ENCODE data around the gene MAZ. TPM values are rescaled to one million over a fixed set of nuclear protein-coding genes. Genes with fewer than 3 reads are reported as not detected.

The MAZ gene
- total RNA-seq, 1 experiment from 2014 or later, result 426 TPM

DNA sequence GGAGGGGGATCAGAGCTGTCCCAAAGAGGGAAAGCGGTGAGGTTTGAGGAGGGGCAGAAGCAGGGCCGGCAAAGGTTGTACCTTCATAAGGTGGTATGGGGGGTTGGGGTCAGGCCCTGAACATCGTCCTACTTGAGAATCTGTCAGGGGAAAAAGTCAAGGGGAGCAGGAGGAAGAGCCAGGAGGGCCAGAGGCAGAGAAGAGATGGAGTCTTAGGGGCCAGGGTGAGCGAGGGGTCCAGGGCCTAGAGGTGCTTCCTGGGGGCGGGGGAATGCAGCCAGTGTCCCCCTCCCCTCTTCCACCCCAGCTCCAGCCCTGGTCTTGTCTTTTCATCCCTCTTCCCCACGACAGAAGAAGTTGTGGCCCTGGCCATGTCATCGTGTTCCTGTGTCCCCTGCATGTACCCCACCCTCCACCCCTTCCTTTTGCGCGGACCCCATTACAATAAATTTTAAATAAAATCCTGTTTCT is 4.4 kb downstream of the MAZ start:
- DNase-seq (ENCODE audit: low read depth, low spot score) (no peak), ATAC-seq (no peak)
- H3K27ac ChIP-seq (ENCODE audit: low read length), result peak overlapping the region; percentile 83
- H3K4me3 ChIP-seq (ENCODE audit: low read depth in 2 of 2, low read length in 2 of 2), result peak overlapping the region; percentile 83 to 89
- POLR2A ChIA-PET, result no interaction called here
- H3K9me3 ChIP-seq (ENCODE audit: control insufficient read depth, insufficient read depth, low read depth, low read length), result no peaks in the 10 kb centered on the region
- H3K36me3 ChIP-seq (ENCODE audit: control insufficient read depth, insufficient read depth, low read length), result peaks cover 5% of the 10 kb centered on the region; the same call in 1 of the 2 replicates
- TSS peak; percentile 96 for BruUV-seq (replicated peaks)
- in situ Hi-C loops (cut with HindIII; ENCODE audit: low pct_unique_long_range_greater_than_20kb, low sequenced_read_pairs), result no loop called here
- no peaks in the 10 kb centered on the region for H3K27me3 ChIP-seq (ENCODE audit: control insufficient read depth, insufficient read depth, low read length)
- peaks cover 36% of the 10 kb centered on the region for H3K4me1 ChIP-seq (ENCODE audit: control insufficient read depth, insufficient read depth, low read length)
- intact Hi-C loops (cut with micrococcal nuclease; ENCODE audit: unreplicated experiment), result loop anchor here (10.0 kb wide), 1 partner anchor 116 kb away; no protein-coding TSS in a partner anchor
- CTCF ChIA-PET, result interaction anchor here (0.6 kb wide), 1 partner anchor 18 kb away, joined by 8 read pairs; no protein-coding TSS in a partner anchor
- TF ChIP-seq, protein P1, sequence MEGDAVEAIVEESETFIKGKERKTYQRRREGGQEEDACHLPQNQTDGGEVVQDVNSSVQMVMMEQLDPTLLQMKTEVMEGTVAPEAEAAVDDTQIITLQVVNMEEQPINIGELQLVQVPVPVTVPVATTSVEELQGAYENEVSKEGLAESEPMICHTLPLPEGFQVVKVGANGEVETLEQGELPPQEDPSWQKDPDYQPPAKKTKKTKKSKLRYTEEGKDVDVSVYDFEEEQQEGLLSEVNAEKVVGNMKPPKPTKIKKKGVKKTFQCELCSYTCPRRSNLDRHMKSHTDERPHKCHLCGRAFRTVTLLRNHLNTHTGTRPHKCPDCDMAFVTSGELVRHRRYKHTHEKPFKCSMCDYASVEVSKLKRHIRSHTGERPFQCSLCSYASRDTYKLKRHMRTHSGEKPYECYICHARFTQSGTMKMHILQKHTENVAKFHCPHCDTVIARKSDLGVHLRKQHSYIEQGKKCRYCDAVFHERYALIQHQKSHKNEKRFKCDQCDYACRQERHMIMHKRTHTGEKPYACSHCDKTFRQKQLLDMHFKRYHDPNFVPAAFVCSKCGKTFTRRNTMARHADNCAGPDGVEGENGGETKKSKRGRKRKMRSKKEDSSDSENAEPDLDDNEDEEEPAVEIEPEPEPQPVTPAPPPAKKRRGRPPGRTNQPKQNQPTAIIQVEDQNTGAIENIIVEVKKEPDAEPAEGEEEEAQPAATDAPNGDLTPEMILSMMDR (IDR thresholded peaks at IDR 0.05), result no peak
- TF ChIP-seq POLR2AphosphoS5 (IDR thresholded peaks at IDR 0.05; ENCODE audit: low read depth, low read length) (no peak), TCF7L2 (IDR thresholded peaks at IDR 0.05; ENCODE audit: low read depth, low read length) (no peak), SIN3A (IDR thresholded peaks at IDR 0.05; ENCODE audit: borderline replicate concordance, insufficient read depth, low read depth, low read length) (no peak)
- TF ChIP-seq, protein P2, sequence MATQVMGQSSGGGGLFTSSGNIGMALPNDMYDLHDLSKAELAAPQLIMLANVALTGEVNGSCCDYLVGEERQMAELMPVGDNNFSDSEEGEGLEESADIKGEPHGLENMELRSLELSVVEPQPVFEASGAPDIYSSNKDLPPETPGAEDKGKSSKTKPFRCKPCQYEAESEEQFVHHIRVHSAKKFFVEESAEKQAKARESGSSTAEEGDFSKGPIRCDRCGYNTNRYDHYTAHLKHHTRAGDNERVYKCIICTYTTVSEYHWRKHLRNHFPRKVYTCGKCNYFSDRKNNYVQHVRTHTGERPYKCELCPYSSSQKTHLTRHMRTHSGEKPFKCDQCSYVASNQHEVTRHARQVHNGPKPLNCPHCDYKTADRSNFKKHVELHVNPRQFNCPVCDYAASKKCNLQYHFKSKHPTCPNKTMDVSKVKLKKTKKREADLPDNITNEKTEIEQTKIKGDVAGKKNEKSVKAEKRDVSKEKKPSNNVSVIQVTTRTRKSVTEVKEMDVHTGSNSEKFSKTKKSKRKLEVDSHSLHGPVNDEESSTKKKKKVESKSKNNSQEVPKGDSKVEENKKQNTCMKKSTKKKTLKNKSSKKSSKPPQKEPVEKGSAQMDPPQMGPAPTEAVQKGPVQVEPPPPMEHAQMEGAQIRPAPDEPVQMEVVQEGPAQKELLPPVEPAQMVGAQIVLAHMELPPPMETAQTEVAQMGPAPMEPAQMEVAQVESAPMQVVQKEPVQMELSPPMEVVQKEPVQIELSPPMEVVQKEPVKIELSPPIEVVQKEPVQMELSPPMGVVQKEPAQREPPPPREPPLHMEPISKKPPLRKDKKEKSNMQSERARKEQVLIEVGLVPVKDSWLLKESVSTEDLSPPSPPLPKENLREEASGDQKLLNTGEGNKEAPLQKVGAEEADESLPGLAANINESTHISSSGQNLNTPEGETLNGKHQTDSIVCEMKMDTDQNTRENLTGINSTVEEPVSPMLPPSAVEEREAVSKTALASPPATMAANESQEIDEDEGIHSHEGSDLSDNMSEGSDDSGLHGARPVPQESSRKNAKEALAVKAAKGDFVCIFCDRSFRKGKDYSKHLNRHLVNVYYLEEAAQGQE (IDR thresholded peaks at IDR 0.05; ENCODE audit: insufficient read depth in 1 of 2, low read depth in 2 of 2, low read length in 1 of 2), result no peak

DNA sequence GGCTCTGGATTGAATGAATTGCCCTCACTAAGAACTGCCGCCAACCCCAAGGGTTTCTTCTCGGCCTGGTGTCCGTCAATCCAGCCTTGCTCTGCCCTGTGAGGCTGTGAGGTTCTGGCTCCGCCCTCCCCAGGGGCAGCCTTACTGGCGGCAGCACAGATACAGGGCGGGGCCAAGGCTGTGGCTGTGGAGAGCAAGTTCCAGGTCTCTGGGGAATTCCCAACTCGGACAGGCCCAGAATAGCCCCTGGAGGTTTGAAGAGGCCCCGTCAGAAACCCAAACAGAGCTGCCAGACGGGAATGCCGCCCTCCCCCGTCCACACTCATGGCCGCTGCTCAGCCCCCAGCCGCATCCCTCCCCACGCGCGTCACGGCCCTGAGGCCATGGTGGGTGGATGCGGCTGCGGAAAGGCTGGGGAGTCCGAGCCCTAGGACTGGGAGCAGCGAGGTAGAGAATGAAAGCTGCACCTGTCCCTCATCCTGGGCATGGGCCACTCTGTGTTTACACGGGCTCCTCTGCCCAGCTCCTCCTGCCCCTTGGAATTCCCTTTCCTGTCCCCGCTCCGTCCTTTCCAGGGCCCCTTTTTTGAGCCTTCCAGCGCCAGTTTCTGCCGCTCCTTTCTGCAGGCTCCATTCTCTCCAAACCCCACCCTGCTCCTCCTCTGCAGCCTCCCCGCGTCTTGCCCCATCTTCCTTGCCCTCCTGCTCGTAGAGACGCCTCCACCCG is 5.0 kb downstream of the MAZ start:
- in situ Hi-C loops (cut with HindIII; ENCODE audit: low pct_unique_long_range_greater_than_20kb, low sequenced_read_pairs) (no loop called here), intact Hi-C loops (cut with micrococcal nuclease; ENCODE audit: unreplicated experiment) (loop anchor here (10.0 kb wide), 1 partner anchor 117 kb away; no protein-coding TSS in a partner anchor)
- peaks cover 5% of the 10 kb centered on the region; the same call in 1 of the 2 replicates for H3K36me3 ChIP-seq (ENCODE audit: control insufficient read depth, insufficient read depth, low read length)
- peak overlapping the region; percentile 83 to 89 for H3K4me3 ChIP-seq (ENCODE audit: low read depth in 2 of 2, low read length in 2 of 2)
- H3K27ac ChIP-seq (ENCODE audit: low read length), result peak overlapping the region; percentile 83
- TF ChIP-seq TCF7L2 (IDR thresholded peaks at IDR 0.05; ENCODE audit: low read depth, low read length), result 0 out of 2 replicates have a peak, but pooled peaks have one; percentile 45
- peak; percentile 94 for TF ChIP-seq POLR2AphosphoS5 (IDR thresholded peaks at IDR 0.05; ENCODE audit: low read depth, low read length)
- TF ChIP-seq SIN3A (IDR thresholded peaks at IDR 0.05; ENCODE audit: borderline replicate concordance, insufficient read depth, low read depth, low read length), result peak; percentile 99
- TF ChIP-seq, protein P1 (IDR thresholded peaks at IDR 0.05), result no peak
- ChIA-PET CTCF (interaction anchor here (0.5 to 0.6 kb wide), 2 partner anchors 24 to 27 kb away, joined by 4 to 5 read pairs; no protein-coding TSS in a partner anchor), POLR2A (interaction anchor here (0.8 kb wide), 1 partner anchor 10 kb away, joined by 4 read pairs; no protein-coding TSS in a partner anchor)
- no peaks in the 10 kb centered on the region for H3K27me3 ChIP-seq (ENCODE audit: control insufficient read depth, insufficient read depth, low read length)
- H3K9me3 ChIP-seq (ENCODE audit: control insufficient read depth, insufficient read depth, low read depth, low read length), result no peaks in the 10 kb centered on the region
- DNase-seq (ENCODE audit: low read depth, low spot score), result peak; percentile 82
- peaks cover 36% of the 10 kb centered on the region for H3K4me1 ChIP-seq (ENCODE audit: control insufficient read depth, insufficient read depth, low read length)
- ATAC-seq, result peak; percentile 70
- BruUV-seq (replicated peaks), result no TSS peak
